ENCODE data around the gene DOCK8.

Gene DOCK8

DNA sequence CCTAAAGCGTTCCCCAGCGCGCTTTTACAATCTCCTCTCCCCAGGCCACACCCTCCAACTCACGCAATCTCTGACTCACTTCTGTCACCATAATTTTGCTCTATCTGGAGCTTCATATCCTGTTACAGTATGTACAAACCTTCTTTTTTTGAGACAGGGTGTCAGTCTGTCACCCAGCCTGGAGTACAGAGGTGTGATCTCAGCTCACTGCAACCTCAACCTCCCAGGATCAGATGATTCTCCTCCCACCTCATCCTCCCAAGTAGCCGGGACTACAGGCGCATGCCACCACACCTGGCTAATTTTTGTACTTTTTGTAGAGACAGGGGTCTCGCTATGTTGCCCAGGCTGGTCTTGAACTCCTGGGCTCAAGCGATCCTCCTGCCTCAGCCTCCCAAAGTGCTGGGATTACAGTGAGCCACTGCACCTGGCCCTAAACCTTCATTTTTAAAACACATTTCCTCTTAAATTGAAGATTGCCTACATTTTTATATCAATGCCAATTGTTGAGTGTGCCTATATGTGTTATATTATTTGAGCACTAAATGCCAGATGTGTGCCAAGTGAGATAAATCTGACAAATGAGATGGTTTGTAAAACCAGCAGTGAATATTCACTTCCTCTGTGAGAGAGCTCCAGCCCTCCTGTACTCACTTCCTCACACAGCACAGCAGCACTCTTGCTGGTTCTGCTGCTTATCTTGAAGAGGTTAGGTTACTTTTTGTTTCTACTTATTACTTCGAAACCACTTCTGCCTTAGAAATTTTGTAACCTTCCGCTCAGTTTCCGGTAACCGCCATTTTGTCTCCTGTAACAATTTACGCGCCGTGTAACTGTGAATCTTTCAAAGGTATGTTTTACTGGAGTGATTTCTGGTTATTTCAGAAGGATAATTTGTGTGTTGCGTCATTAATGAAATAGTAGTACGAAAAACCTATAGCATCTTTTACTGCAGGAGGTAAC lies 57.9 kb downstream of the DOCK8 start:
- ChIA-PET POLR2A (no interaction called here), CTCF (no interaction called here)
- DNase-seq (ENCODE audit: extremely low spot score): no peak
- TF ChIP-seq LEF1 (IDR thresholded peaks at IDR 0.05; ENCODE audit: borderline replicate concordance) (no peak), ZNF384 (IDR thresholded peaks at IDR 0.05) (no peak), L3MBTL2 (conservative IDR thresholded peaks at IDR 0.05) (no peak), ELF4 (IDR thresholded peaks at IDR 0.05) (no peak), FOXA1 (IDR thresholded peaks at IDR 0.05) (no peak), ARNT (IDR thresholded peaks at IDR 0.05) (no peak), HDGF (IDR thresholded peaks at IDR 0.05; ENCODE audit: borderline replicate concordance) (no peak), NFRKB (IDR thresholded peaks at IDR 0.05) (no peak), SP1 (IDR thresholded peaks at IDR 0.05) (no peak), CTBP1 (IDR thresholded peaks at IDR 0.05; ENCODE audit: borderline replicate concordance) (no peak), TARDBP (IDR thresholded peaks at IDR 0.05) (no peak), FOXK2 (IDR thresholded peaks at IDR 0.05) (no peak), SUZ12 (IDR thresholded peaks at IDR 0.05) (no peak)
- TF ChIP-seq, protein P1, sequence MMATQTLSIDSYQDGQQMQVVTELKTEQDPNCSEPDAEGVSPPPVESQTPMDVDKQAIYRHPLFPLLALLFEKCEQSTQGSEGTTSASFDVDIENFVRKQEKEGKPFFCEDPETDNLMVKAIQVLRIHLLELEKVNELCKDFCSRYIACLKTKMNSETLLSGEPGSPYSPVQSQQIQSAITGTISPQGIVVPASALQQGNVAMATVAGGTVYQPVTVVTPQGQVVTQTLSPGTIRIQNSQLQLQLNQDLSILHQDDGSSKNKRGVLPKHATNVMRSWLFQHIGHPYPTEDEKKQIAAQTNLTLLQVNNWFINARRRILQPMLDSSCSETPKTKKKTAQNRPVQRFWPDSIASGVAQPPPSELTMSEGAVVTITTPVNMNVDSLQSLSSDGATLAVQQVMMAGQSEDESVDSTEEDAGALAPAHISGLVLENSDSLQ (IDR thresholded peaks at IDR 0.05): no peak

- CTCF ChIA-PET: interaction anchor here (0.7 kb wide), 1 partner anchor 17 kb away, joined by 3 read pairs; no protein-coding TSS in a partner anchor
- POLR2A ChIA-PET: no interaction called here
- DNase-seq (ENCODE audit: extremely low spot score): no peak
- no peak for TF ChIP-seq FOXM1 (IDR thresholded peaks at IDR 0.05; ENCODE audit: borderline replicate concordance)
- TF ChIP-seq NFRKB (IDR thresholded peaks at IDR 0.05): no peak
- no peak for TF ChIP-seq ARNT (IDR thresholded peaks at IDR 0.05)
- TF ChIP-seq L3MBTL2 (conservative IDR thresholded peaks at IDR 0.05): no peak
- TF ChIP-seq ZNF384 (IDR thresholded peaks at IDR 0.05): no peak
- TF ChIP-seq, protein P1 (IDR thresholded peaks at IDR 0.05): no peak
- no peak for TF ChIP-seq SP1 (IDR thresholded peaks at IDR 0.05)
These were observed 59.7 kb downstream of the DOCK8 start for GRCh38 chr9:274406-274805.

- TF ChIP-seq ZNF384 (IDR thresholded peaks at IDR 0.05) (no peak), NFRKB (IDR thresholded peaks at IDR 0.05) (no peak), BHLHE40 (IDR thresholded peaks at IDR 0.05; ENCODE audit: borderline replicate concordance) (no peak), ELF4 (IDR thresholded peaks at IDR 0.05) (no peak), TARDBP (IDR thresholded peaks at IDR 0.05) (no peak), FOXA1 (IDR thresholded peaks at IDR 0.05) (no peak), FOXK2 (IDR thresholded peaks at IDR 0.05) (no peak), FOXM1 (IDR thresholded peaks at IDR 0.05; ENCODE audit: borderline replicate concordance) (no peak), CTBP1 (IDR thresholded peaks at IDR 0.05; ENCODE audit: borderline replicate concordance) (no peak), ARNT (IDR thresholded peaks at IDR 0.05) (no peak), SUZ12 (IDR thresholded peaks at IDR 0.05) (no peak), HDGF (IDR thresholded peaks at IDR 0.05; ENCODE audit: borderline replicate concordance) (no peak), SP1 (IDR thresholded peaks at IDR 0.05) (no peak), LEF1 (IDR thresholded peaks at IDR 0.05; ENCODE audit: borderline replicate concordance) (no peak), L3MBTL2 (conservative IDR thresholded peaks at IDR 0.05) (no peak)
- TF ChIP-seq, protein P1 (IDR thresholded peaks at IDR 0.05): no peak
- ChIA-PET CTCF (no interaction called here), POLR2A (no interaction called here)
- DNase-seq (ENCODE audit: extremely low spot score): no peak
These were observed 63.1 kb downstream of the DOCK8 start for GRCh38 chr9:277601-278295.

DNA sequence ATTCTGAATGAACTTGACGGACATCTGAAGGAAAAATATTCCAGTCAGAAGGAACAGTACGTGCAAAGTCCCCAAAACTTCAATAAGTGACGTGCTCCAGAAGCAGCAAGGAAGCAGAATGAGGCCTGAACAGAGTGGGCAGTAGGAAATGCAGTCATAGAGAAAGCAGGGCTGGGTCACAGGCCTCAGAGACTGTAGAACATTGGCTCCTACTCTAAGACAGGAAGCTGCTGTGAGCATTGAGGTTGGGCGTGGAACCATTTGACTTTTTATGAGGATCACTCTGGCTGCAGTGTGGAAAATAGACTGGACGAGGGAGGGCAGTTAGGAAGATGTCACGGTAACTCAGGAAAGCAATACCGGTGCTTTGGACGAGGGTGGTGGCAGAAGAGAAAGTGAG lies 64.0 kb downstream of the DOCK8 start:
- DNase-seq (ENCODE audit: extremely low spot score): no peak

GRCh38 chr9:279674-280073 lies 65.0 kb downstream of the DOCK8 start:
- no peak for TF ChIP-seq ARNT (IDR thresholded peaks at IDR 0.05)
- no peak for TF ChIP-seq FOXM1 (IDR thresholded peaks at IDR 0.05; ENCODE audit: borderline replicate concordance)
- no peak for TF ChIP-seq LEF1 (IDR thresholded peaks at IDR 0.05; ENCODE audit: borderline replicate concordance)
- no peak for TF ChIP-seq ELF4 (IDR thresholded peaks at IDR 0.05)
- ChIA-PET CTCF (no interaction called here), POLR2A (no interaction called here)
- no peak for DNase-seq (ENCODE audit: extremely low spot score)

More for the DNA sequence above, 64.0 kb downstream of the DOCK8 start:
- ChIA-PET CTCF (no interaction called here), POLR2A (no interaction called here)
- TF ChIP-seq FOXK2 (IDR thresholded peaks at IDR 0.05): no peak
- no peak for TF ChIP-seq LEF1 (IDR thresholded peaks at IDR 0.05; ENCODE audit: borderline replicate concordance)
- no peak for TF ChIP-seq SUZ12 (IDR thresholded peaks at IDR 0.05)
- no peak for TF ChIP-seq CTBP1 (IDR thresholded peaks at IDR 0.05; ENCODE audit: borderline replicate concordance)
- no peak for TF ChIP-seq ELF4 (IDR thresholded peaks at IDR 0.05)
- no peak for TF ChIP-seq FOXA1 (IDR thresholded peaks at IDR 0.05)
- TF ChIP-seq BHLHE40 (IDR thresholded peaks at IDR 0.05; ENCODE audit: borderline replicate concordance): no peak
- TF ChIP-seq L3MBTL2 (conservative IDR thresholded peaks at IDR 0.05): no peak
- no peak for TF ChIP-seq ARNT (IDR thresholded peaks at IDR 0.05)
- TF ChIP-seq SP1 (IDR thresholded peaks at IDR 0.05): no peak
- no peak for TF ChIP-seq NFRKB (IDR thresholded peaks at IDR 0.05)
- no peak for TF ChIP-seq FOXM1 (IDR thresholded peaks at IDR 0.05; ENCODE audit: borderline replicate concordance)
